Measurements from ENCODE around the gene SPRR1A. TPM values are rescaled to one million over a fixed set of nuclear protein-coding genes. Genes with fewer than 3 reads are reported as not detected.

The SPRR1A gene
- not detected in 2 replicates for total RNA-seq

- Mint-ChIP-seq H3K9me3 (no peaks in the 10 kb centered on the region), H3K4me3 (no peak within 1 kb of the TSS), H3K36me3 (ENCODE audit: low read depth) (no peaks in the 10 kb centered on the region), H3K27ac (no peak within 1 kb of the TSS), H3K27me3 (peaks cover 10% of the 10 kb centered on the region), H3K4me1 (no peaks in the 10 kb centered on the region)
- peak; percentile 30 for DNase-seq
- intact Hi-C loops (cut with micrococcal nuclease): no loop called here
Observed at GRCh38 chr1:152983743-152984142, at the start of gene SPRR1A. TSS of gene SPRR1A (plus strand) at chr1:152984081. CDS start at chr1:152985231, 1,150 bp downstream.

GRCh38 chr1:152940614-152941013, 43.3 kb upstream of the SPRR1A start:
- H3K27me3 Mint-ChIP-seq: peaks cover 2% of the 10 kb centered on the region
- DNase-seq: peak; percentile 22
- H3K4me1 Mint-ChIP-seq: no peaks in the 10 kb centered on the region
- H3K9me3 Mint-ChIP-seq: no peaks in the 10 kb centered on the region
- no peaks in the 10 kb centered on the region for H3K36me3 Mint-ChIP-seq (ENCODE audit: low read depth)
- H3K4me3 Mint-ChIP-seq: no peak overlapping the region
- intact Hi-C loops (cut with micrococcal nuclease): no loop called here
- H3K27ac Mint-ChIP-seq: no peak overlapping the region

GRCh38 chr1:152941037-152941711, 42.7 kb upstream of the SPRR1A start:
- Mint-ChIP-seq H3K9me3 (no peaks in the 10 kb centered on the region), H3K27ac (no peak overlapping the region), H3K4me1 (no peaks in the 10 kb centered on the region), H3K36me3 (ENCODE audit: low read depth) (no peaks in the 10 kb centered on the region), H3K27me3 (peaks cover 2% of the 10 kb centered on the region), H3K4me3 (no peak overlapping the region)
- peak; percentile 47 for DNase-seq
- intact Hi-C loops (cut with micrococcal nuclease): no loop called here

GRCh38 chr1:152942161-152942560, 41.7 kb upstream of the SPRR1A start:
- intact Hi-C loops (cut with micrococcal nuclease): no loop called here
- H3K36me3 Mint-ChIP-seq (ENCODE audit: low read depth): no peaks in the 10 kb centered on the region
- H3K27me3 Mint-ChIP-seq: peaks cover 2% of the 10 kb centered on the region
- H3K9me3 Mint-ChIP-seq: no peaks in the 10 kb centered on the region
- no peaks in the 10 kb centered on the region for H3K4me1 Mint-ChIP-seq
- no peak overlapping the region for H3K4me3 Mint-ChIP-seq
- no peak for DNase-seq
- H3K27ac Mint-ChIP-seq: no peak overlapping the region

- no peaks in the 10 kb centered on the region for H3K9me3 Mint-ChIP-seq
- DNase-seq: no peak
- no peak overlapping the region for H3K27ac Mint-ChIP-seq
- intact Hi-C loops (cut with micrococcal nuclease): no loop called here
- no peaks in the 10 kb centered on the region for H3K36me3 Mint-ChIP-seq (ENCODE audit: low read depth)
- H3K4me1 Mint-ChIP-seq: no peaks in the 10 kb centered on the region
- H3K4me3 Mint-ChIP-seq: no peak overlapping the region
- peaks cover 2% of the 10 kb centered on the region for H3K27me3 Mint-ChIP-seq
Observed at GRCh38 chr1:152946248-152946647, 37.6 kb upstream of the SPRR1A start.

- no peak within 1 kb of the TSS for H3K27ac Mint-ChIP-seq
- H3K27me3 Mint-ChIP-seq: peaks cover 2% of the 10 kb centered on the region
- intact Hi-C loops (cut with micrococcal nuclease): no loop called here
Observed at GRCh38 chr1:152946651-152947256, 37.1 kb upstream of the SPRR1A start, which contains the start of gene SPRR5. TSS of gene SPRR5 (plus strand) at chr1:152947206. CDS start at chr1:152948555, 1,349 bp downstream.

GRCh38 chr1:152951711-152952110, 32.2 kb upstream of the SPRR1A start:
- H3K9me3 Mint-ChIP-seq: no peaks in the 10 kb centered on the region
- H3K27me3 Mint-ChIP-seq: no peaks in the 10 kb centered on the region
- no peak overlapping the region for H3K4me3 Mint-ChIP-seq
- H3K4me1 Mint-ChIP-seq: peaks cover 2% of the 10 kb centered on the region
- H3K27ac Mint-ChIP-seq: no peak overlapping the region
- H3K36me3 Mint-ChIP-seq (ENCODE audit: low read depth): no peaks in the 10 kb centered on the region
- no peak for DNase-seq
- intact Hi-C loops (cut with micrococcal nuclease): no loop called here

More at GRCh38 chr1:152946651-152947256, 37.1 kb upstream of the SPRR1A start, which contains the start of gene SPRR5:
- H3K4me1 Mint-ChIP-seq: no peaks in the 10 kb centered on the region
- DNase-seq: no peak
- no peak within 1 kb of the TSS for H3K4me3 Mint-ChIP-seq
- H3K9me3 Mint-ChIP-seq: no peaks in the 10 kb centered on the region
- no peaks in the 10 kb centered on the region for H3K36me3 Mint-ChIP-seq (ENCODE audit: low read depth)

GRCh38 chr1:152953761-152954160, 30.1 kb upstream of the SPRR1A start:
- no peak for DNase-seq
- Mint-ChIP-seq H3K27ac (no peak overlapping the region), H3K27me3 (no peaks in the 10 kb centered on the region), H3K4me3 (no peak overlapping the region), H3K36me3 (ENCODE audit: low read depth) (no peaks in the 10 kb centered on the region), H3K9me3 (no peaks in the 10 kb centered on the region), H3K4me1 (peaks cover 2% of the 10 kb centered on the region)
- intact Hi-C loops (cut with micrococcal nuclease): no loop called here

GRCh38 chr1:152954436-152954835, 29.4 kb upstream of the SPRR1A start:
- Mint-ChIP-seq H3K27me3 (no peaks in the 10 kb centered on the region), H3K4me3 (no peak overlapping the region), H3K27ac (no peak overlapping the region), H3K4me1 (peaks cover 2% of the 10 kb centered on the region), H3K36me3 (ENCODE audit: low read depth) (no peaks in the 10 kb centered on the region), H3K9me3 (no peaks in the 10 kb centered on the region)
- intact Hi-C loops (cut with micrococcal nuclease): no loop called here
- DNase-seq: no peak

- intact Hi-C loops (cut with micrococcal nuclease): no loop called here
- H3K4me3 Mint-ChIP-seq: no peak overlapping the region
- H3K4me1 Mint-ChIP-seq: peaks cover 2% of the 10 kb centered on the region
Observed at GRCh38 chr1:152957561-152957960, 26.3 kb upstream of the SPRR1A start.

GRCh38 chr1:152959273-152959672, 24.6 kb upstream of the SPRR1A start:
- no peak overlapping the region for H3K4me3 Mint-ChIP-seq
- H3K9me3 Mint-ChIP-seq: no peaks in the 10 kb centered on the region
- peaks cover 2% of the 10 kb centered on the region for H3K27me3 Mint-ChIP-seq
- DNase-seq: no peak
- no peaks in the 10 kb centered on the region for H3K36me3 Mint-ChIP-seq (ENCODE audit: low read depth)
- H3K4me1 Mint-ChIP-seq: peaks cover 2% of the 10 kb centered on the region
- H3K27ac Mint-ChIP-seq: no peak overlapping the region
- intact Hi-C loops (cut with micrococcal nuclease): no loop called here

More at GRCh38 chr1:152957561-152957960, 26.3 kb upstream of the SPRR1A start:
- no peak for DNase-seq
- H3K27ac Mint-ChIP-seq: no peak overlapping the region
- H3K9me3 Mint-ChIP-seq: no peaks in the 10 kb centered on the region
- no peaks in the 10 kb centered on the region for H3K27me3 Mint-ChIP-seq
- H3K36me3 Mint-ChIP-seq (ENCODE audit: low read depth): no peaks in the 10 kb centered on the region

- no peak for DNase-seq
- no peak overlapping the region for H3K4me3 Mint-ChIP-seq
- H3K27ac Mint-ChIP-seq: no peak overlapping the region
- intact Hi-C loops (cut with micrococcal nuclease): no loop called here
- H3K27me3 Mint-ChIP-seq: peaks cover 2% of the 10 kb centered on the region
- no peaks in the 10 kb centered on the region for H3K9me3 Mint-ChIP-seq
- H3K36me3 Mint-ChIP-seq (ENCODE audit: low read depth): no peaks in the 10 kb centered on the region
- no peaks in the 10 kb centered on the region for H3K4me1 Mint-ChIP-seq
Observed at GRCh38 chr1:152959801-152960451, 24.0 kb upstream of the SPRR1A start.

GRCh38 chr1:152960452-152961044, 23.3 kb upstream of the SPRR1A start:
- Mint-ChIP-seq H3K4me1 (no peaks in the 10 kb centered on the region), H3K9me3 (no peaks in the 10 kb centered on the region), H3K36me3 (ENCODE audit: low read depth) (no peaks in the 10 kb centered on the region), H3K27me3 (peaks cover 2% of the 10 kb centered on the region), H3K27ac (no peak overlapping the region), H3K4me3 (no peak overlapping the region)
- DNase-seq: no peak
- intact Hi-C loops (cut with micrococcal nuclease): no loop called here
